ENCODE measurements around the gene GALNT9.

- TF ChIP-seq TEAD4 (IDR thresholded peaks at IDR 0.05; ENCODE audit: borderline replicate concordance, insufficient read depth) (no peak), CTCF (IDR thresholded peaks at IDR 0.05) (no peak), SMC3 (IDR thresholded peaks at IDR 0.05; ENCODE audit: low read depth, low read length) (no peak), SIN3A (IDR thresholded peaks at IDR 0.05; ENCODE audit: borderline replicate concordance, low read depth, low read length) (no peak), ELF1 (IDR thresholded peaks at IDR 0.05) (no peak), JUND (IDR thresholded peaks at IDR 0.05) (no peak), POLR2AphosphoS5 (IDR thresholded peaks at IDR 0.05; ENCODE audit: low read depth, low read length) (no peak)
Observed at GRCh38 chr12:132179431-132180362, 149.7 kb downstream of the GALNT9 start.

Measured in SK-N-SH (cell line).